SK-N-SH (cell line): ENCODE measurements around the gene ARHGAP29.
"Not testable (repeated sequence)": the region's sequence is repeated elsewhere in the genome, so short reads cannot be mapped to it uniquely, and the experiment has no call there.

ENCODE experiments used
- CTCF ChIP-seq: fragments of 200-600 bp; sonication (generic); IDR thresholded peaks from 2 replicates; pipeline ENCODE4 v1.6.1; 2017; ENCODE audit warnings: antibody characterized with exemption, mild to moderate bottlenecking, moderate library complexity
- FOXM1 ChIP-seq: IDR thresholded peaks from 2 replicates; pipeline ENCODE4 v1.4.0; 2012; ENCODE audit warnings: low read depth, mild to moderate bottlenecking
- POLR2AphosphoS5 ChIP-seq: IDR thresholded peaks from 2 replicates; pipeline ENCODE4 v1.6.1; 2012; ENCODE audit warnings: low read depth, low read length
- SIN3A ChIP-seq: IDR thresholded peaks from 2 replicates; pipeline ENCODE4 v1.6.1; 2012; ENCODE audit warnings: low read depth, mild to moderate bottlenecking, low read length, moderate library complexity, borderline replicate concordance
- TCF12 ChIP-seq: IDR thresholded peaks from 2 replicates; pipeline ENCODE4 v1.4.0; 2012
- TEAD4 ChIP-seq: IDR thresholded peaks from 2 replicates; pipeline ENCODE4 v1.4.0; 2012; ENCODE audit warnings: mild to moderate bottlenecking, borderline replicate concordance; ENCODE audit not compliant: insufficient read depth
- TF ChIP-seq, protein P1 (sequence below): IDR thresholded peaks from 2 replicates; pipeline ENCODE4 v1.4.0; 2012; ENCODE audit warnings: low read depth

DNA sequence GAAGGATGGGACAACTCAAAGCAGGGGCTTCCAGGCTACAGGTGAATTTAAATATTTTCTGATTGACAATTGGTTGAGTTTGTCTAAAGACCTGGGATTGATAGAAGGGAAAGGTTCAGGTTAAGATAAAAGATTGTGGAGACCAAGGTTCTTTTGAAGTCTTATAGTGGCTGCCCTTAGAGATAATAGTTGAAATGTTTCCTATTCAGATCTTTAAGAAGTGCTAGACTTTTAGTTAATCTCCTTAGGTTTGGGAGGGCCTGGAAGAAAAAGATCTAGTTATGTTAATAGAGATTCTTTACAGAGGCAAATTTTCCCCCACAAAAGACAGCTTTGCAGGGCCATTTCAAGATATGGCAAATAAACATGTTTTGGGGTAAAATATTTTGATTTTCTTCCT lies 88.2 kb downstream of the ARHGAP29 start:
- TF ChIP-seq SIN3A, FOXM1, POLR2AphosphoS5, CTCF, TEAD4, TCF12: not testable (repeated sequence)
- TF ChIP-seq, protein P1, sequence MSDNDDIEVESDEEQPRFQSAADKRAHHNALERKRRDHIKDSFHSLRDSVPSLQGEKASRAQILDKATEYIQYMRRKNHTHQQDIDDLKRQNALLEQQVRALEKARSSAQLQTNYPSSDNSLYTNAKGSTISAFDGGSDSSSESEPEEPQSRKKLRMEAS: not testable (repeated sequence)
